Large intestine (tissue), 3 donors: ENCODE data around the gene PLEKHA8. TPM values are rescaled to one million over a fixed set of nuclear protein-coding genes. Genes with fewer than 3 reads are reported as not detected.
A peak's percentile ranks its signal among the peaks of the same experiment; 100 is the strongest.

Experiments used
- DNase-seq, 2 donors: peaks; one replicate each; pipeline versions ENCODE4 v3.0.0 to v3.0.0-alpha.2; 2013
- H3K27ac ChIP-seq: one replicate; pipeline ENCODE4 v1.5.1; 2013; ENCODE audit warnings: low read length
- H3K27me3 ChIP-seq: 2 replicates; pipeline ENCODE4 v1.6.1; 2013; ENCODE audit warnings: low read length; ENCODE audit not compliant: control insufficient read depth, insufficient read depth
- H3K36me3 ChIP-seq: 2 replicates; pipeline ENCODE4 v1.6.1; 2013; ENCODE audit warnings: low read length; ENCODE audit not compliant: control insufficient read depth, insufficient read depth
- H3K4me1 ChIP-seq: one replicate; pipeline ENCODE4 v1.6.1; 2013; ENCODE audit warnings: low read length; ENCODE audit not compliant: control insufficient read depth, insufficient read depth
- H3K4me3 ChIP-seq: one replicate; pipeline ENCODE4 v1.5.1; 2013; ENCODE audit warnings: low read length
- H3K9me3 ChIP-seq: one replicate; pipeline ENCODE4 v1.6.1; 2013; ENCODE audit warnings: mild to moderate bottlenecking, low read depth, low read length, moderate library complexity; ENCODE audit not compliant: control insufficient read depth
- WGBS: methylation state at CpG from one replicate; pipeline ENCODE4 v1.1.5; 2013; ENCODE audit warnings: low lambda C conversion rate; ENCODE audit not compliant: insufficient coverage; 5-methylcytosine and 5-hydroxymethylcytosine counted together
- polyA plus RNA-seq: library from polyadenylated mRNA; unstranded; fragments of 120-200 nt; gene quantifications from one replicate; pipeline ENCODE4 v1.2.1, GENCODE V29; 2013

PLEKHA8 gene
- polyA plus RNA-seq, 1 donor, result 7.3 TPM

DNA sequence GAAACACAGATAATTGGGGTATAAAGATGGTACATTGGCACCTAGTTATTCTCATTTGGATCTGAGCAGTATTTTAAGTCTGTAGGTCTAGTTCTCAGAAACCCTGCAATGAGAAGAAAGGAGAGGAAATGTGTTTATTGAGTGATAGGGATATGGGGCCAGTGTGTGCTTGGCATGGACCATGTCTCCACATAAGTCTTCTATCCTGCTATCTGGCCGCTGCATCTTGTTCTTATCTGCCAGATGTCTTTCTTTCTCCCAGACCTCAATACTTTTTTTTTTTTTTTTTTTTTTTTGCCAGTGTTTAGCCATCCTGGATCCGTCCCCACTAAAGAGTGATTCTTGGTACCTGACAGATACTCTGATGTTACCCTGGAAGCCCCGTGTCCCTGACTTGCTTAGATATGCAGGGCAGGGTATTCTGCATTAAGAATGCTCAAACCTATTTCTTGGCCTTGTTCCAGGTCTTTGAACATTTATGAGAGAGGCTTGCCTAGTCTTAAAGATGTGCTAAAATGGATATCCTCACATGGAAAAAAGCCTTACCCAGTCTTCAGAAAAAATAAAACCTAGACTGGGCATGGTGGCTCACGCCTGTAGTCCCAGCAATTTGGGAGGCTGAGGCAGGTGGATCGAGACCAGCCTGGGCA lies 116.6 kb downstream of the PLEKHA8 start:
- DNase-seq, result no peak
- Histone ChIP-seq H3K27me3 (no peaks in the 10 kb centered on the region), H3K4me3 (no peak overlapping the region), H3K36me3 (no peaks in the 10 kb centered on the region), H3K9me3 (no peaks in the 10 kb centered on the region), H3K27ac (no peak overlapping the region), H3K4me1 (no peaks in the 10 kb centered on the region)
- whole genome bisulfite sequencing, result no CpG with 5 or more reads among the region's 5 CpGs

DNA sequence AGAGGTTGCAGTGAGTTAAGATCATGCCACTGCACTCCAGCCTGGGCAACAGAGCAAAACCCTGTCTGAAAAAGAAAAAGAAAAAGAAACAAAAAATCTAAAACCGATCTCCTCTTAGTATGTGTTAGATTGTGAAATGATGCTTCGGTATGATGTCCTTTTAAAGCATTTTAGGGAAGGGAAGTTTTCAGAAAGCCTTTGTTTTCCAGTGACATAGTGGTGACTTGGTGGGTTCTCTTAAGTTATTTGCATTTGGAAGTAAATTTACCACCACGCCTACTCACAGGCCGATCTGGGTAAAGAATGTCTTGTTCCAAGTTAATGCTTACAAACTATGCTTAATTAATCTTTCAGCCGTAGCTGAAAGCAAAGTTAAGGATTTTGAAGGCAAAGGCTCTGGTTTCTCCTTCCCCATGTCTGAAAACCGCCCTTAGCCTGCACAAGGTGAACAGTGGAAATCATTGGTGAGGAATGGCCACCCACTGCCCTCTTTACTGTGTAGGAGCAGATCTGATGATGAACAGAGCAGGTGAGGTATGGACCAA lies 117.3 kb downstream of the PLEKHA8 start:
- no peaks in the 10 kb centered on the region for H3K4me1 ChIP-seq
- no peak for DNase-seq
- H3K27me3 ChIP-seq, result no peaks in the 10 kb centered on the region
- H3K36me3 ChIP-seq, result no peaks in the 10 kb centered on the region
- no peak overlapping the region for H3K27ac ChIP-seq
- H3K9me3 ChIP-seq, result no peaks in the 10 kb centered on the region
- no peak overlapping the region for H3K4me3 ChIP-seq
- no CpG with 5 or more reads among the region's 6 CpGs for WGBS

DNA sequence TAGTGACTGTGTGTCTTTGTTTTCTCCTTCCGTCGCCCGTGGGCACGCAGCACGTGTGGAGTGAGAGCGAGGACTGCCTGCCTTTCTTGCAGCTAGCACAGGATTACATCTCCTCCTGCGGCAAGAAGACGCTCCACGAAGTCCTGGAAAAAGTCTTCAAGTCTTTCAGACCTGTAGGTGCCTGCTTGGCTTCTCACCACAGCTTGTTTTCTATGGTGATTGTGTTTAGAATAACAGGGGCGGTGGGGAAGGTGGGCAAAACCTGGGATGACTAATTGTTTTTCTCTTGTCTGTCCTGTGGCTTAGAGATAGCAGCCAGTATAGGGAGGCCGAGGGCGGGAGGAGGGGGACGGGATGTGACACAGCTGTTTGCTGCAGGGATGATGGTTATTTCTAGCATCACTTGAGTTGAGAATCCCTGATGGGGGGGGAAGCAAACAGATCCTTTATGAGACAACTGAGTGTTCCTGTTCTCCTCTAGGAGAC lies 118.0 kb downstream of the PLEKHA8 start:
- Histone ChIP-seq H3K27me3 (no peaks in the 10 kb centered on the region), H3K9me3 (no peaks in the 10 kb centered on the region), H3K4me1 (no peaks in the 10 kb centered on the region), H3K27ac (no peak overlapping the region), H3K36me3 (no peaks in the 10 kb centered on the region), H3K4me3 (no peak overlapping the region)
- peak in 1 of 2 donors; percentile 28 for DNase-seq
- WGBS, result no CpG with 5 or more reads among the region's 13 CpGs

DNA sequence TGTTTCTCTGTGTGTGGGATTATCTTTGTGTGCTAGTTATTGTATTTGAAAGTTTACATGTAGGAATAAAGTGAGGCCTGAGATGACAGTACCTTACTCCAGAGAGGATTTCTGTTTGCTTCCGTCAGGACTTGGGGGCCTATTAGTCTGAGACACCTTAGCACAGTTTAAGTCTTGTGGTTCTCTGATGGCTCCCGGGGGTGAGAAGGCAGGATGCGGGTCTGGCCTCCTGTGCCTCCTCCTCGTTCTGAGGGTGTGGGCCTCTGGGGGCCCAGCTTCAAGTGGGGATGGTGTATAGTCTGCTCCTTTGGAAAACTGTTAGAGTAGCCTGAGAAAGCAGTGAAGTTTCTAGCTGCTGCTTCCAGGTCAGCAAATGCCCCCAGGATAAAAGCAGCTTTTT lies 119.0 kb downstream of the PLEKHA8 start:
- DNase-seq, result no peak
- Histone ChIP-seq H3K9me3 (no peaks in the 10 kb centered on the region), H3K36me3 (no peaks in the 10 kb centered on the region), H3K4me1 (no peaks in the 10 kb centered on the region), H3K27ac (no peak overlapping the region), H3K27me3 (no peaks in the 10 kb centered on the region), H3K4me3 (no peak overlapping the region)
- no CpG with 5 or more reads among the region's 4 CpGs for WGBS

DNA sequence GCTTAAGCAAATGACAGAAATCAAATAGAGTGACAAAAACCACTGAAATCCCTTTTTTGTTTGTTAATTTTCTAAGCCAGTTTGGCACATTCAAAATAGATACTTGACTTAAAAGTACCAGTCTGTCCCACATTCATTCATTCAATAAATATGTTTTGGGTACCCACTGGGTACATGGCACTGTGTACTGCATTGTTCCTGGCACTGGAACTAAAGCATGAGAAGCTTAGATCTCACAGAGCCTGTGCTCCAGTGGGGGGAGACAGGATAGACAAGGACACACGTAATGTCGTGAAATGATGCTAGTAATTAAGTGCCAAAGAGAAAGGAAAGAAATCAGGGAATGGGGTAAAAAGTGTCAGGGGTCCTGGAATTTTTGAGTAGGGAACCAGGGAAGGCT lies 119.6 kb downstream of the PLEKHA8 start:
- H3K36me3 ChIP-seq, result no peaks in the 10 kb centered on the region
- no peaks in the 10 kb centered on the region for H3K27me3 ChIP-seq
- no peak for DNase-seq
- H3K4me3 ChIP-seq, result no peak overlapping the region
- no peak overlapping the region for H3K27ac ChIP-seq
- H3K4me1 ChIP-seq, result no peaks in the 10 kb centered on the region
- WGBS, result 100% methylated on average over 1 of the region's 2 CpGs
- H3K9me3 ChIP-seq, result no peaks in the 10 kb centered on the region

DNA sequence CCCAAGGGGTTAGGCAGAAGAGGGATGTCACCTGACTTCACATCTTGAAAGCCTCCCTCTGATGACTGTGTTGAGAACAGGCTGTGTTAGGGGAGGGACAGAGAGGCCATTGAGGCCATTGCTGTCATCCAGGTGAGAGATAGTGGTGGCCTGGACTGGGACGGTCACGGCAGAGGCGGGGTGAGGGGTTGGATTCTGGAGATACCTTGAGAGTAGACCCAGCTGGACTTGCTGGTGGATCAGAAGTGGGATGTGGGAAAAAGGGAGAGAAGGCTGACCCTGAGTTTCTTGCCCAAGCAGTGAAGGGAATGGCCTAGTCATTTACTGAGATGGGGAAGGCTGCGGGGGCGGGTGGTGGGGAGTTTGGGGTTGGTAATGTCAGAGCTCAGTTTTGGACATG lies 120.2 kb downstream of the PLEKHA8 start:
- Histone ChIP-seq H3K27ac (no peak overlapping the region), H3K4me1 (peaks cover 2% of the 10 kb centered on the region), H3K27me3 (no peaks in the 10 kb centered on the region), H3K4me3 (no peak overlapping the region), H3K36me3 (no peaks in the 10 kb centered on the region), H3K9me3 (no peaks in the 10 kb centered on the region)
- DNase-seq, result no peak
- whole genome bisulfite sequencing, result no CpG with 5 or more reads among the region's 5 CpGs

DNA sequence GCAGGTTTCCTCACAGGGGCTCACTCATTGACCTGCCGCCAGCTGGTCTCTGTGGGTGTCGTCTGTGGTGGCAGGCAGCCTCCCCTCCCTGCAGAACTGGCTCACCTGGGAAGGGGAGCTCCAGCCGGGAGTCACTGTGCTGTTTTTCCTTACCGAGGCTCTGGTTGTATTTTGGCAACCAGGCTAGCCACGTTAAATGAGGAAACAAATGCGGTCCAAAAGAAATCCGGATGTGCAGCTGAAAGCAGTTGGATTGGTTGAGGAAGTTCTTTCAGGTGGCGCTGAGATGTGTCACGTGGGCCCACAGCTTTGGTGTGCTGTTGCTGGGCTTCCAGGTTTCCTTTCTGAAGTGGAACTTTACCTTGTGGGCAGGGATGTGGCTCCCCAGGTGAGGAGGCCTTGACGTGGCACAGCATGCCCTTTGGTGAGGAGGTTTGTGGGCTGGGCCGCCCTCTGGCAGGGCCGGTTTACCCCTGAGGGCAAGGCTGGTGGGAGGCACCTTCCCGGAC lies 120.8 kb downstream of the PLEKHA8 start:
- peaks cover 4% of the 10 kb centered on the region for H3K4me1 ChIP-seq
- no peak for DNase-seq
- no CpG with 5 or more reads among the region's 13 CpGs for WGBS
- no peaks in the 10 kb centered on the region for H3K9me3 ChIP-seq
- H3K27ac ChIP-seq, result no peak overlapping the region
- no peaks in the 10 kb centered on the region for H3K36me3 ChIP-seq
- H3K27me3 ChIP-seq, result no peaks in the 10 kb centered on the region
- H3K4me3 ChIP-seq, result no peak overlapping the region

DNA sequence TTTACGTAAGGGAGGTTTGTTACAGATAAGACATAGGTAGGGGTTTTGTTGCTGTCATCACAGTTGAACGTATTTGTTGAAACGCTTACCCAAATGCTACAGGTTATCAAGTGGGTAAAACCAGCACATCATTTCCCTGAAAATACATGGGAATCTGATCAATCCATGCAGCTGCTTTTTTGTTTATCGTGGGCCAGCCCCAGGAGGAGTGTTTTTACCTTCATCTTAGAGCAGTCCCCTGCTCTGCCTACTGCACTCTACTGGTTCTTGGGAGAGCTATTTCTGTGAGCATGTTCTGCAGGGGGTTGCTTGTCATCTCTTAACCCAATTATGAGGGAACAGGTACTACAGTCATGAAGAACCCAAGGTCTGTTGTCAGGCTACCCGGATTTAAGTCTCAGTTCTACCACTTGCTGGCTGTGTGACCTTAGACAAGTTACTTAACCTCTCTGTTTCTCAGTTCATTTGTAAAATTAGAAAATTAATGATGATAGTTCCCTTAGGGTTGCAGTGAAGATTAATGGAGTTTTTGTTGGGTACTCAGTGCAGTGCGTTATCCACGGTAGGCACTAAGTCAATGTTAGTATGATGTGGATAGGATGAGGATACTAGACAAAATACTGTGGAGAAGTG lies 121.5 kb downstream of the PLEKHA8 start:
- Histone ChIP-seq H3K27me3 (no peaks in the 10 kb centered on the region), H3K4me3 (no peak overlapping the region), H3K27ac (no peak overlapping the region), H3K36me3 (no peaks in the 10 kb centered on the region), H3K4me1 (peaks cover 6% of the 10 kb centered on the region), H3K9me3 (no peaks in the 10 kb centered on the region)
- DNase-seq, result no peak
- WGBS, result 100% methylated on average over 2 of the region's 7 CpGs

DNA sequence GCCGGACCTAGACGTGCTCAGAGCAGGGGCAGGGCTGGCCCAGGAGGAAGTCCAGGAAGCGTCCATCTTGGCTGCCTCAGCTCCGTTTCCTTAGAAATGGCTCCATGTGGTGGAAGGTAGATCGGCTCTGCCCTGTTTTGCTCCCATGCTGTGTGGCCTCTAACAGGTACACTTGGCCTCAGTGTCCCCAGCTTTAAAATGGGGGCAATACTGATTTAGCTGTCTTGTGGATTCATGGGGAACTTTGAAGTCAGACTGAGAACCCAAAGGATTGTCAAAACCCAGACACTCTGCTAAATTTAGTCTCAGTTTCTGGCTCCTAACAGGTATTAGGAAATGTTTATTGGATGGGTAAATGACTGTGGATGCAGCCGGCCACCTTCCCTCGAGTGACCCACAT lies 122.5 kb downstream of the PLEKHA8 start:
- H3K4me3 ChIP-seq, result no peak overlapping the region
- no peaks in the 10 kb centered on the region for H3K27me3 ChIP-seq
- no CpG with 5 or more reads among the region's 7 CpGs for WGBS
- no peaks in the 10 kb centered on the region for H3K36me3 ChIP-seq
- H3K9me3 ChIP-seq, result no peaks in the 10 kb centered on the region
- H3K4me1 ChIP-seq, result peaks cover 6% of the 10 kb centered on the region
- no peak overlapping the region for H3K27ac ChIP-seq
- DNase-seq, result no peak

DNA sequence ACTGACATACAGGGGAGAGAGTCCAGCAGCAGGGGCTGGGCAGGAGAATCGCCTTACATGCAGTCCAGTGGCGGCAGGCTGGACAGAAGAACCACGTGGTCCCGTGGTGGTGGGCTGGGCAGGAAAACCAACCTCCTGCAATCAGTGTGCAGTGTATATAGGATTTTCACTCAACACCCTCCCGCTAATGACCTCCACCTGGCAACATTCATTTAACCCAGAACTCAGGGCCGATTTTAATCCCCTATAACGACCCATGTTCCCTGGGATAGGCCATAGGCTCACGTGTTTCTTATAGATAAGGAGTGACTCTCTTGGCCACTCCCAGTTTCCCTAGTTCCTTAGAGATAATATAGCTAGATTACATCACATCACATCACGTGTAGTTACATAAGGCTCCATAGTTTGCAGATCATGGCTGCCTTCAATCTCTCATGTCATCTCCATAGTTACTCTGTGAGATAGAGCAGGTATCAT lies 125.9 kb downstream of the PLEKHA8 start:
- Histone ChIP-seq H3K9me3 (no peaks in the 10 kb centered on the region), H3K36me3 (no peaks in the 10 kb centered on the region), H3K27ac (no peak overlapping the region), H3K4me1 (peaks cover 6% of the 10 kb centered on the region), H3K4me3 (no peak overlapping the region), H3K27me3 (no peaks in the 10 kb centered on the region)
- peak in 1 of 2 donors; percentile 50 for DNase-seq
- 40% methylated on average over 1 of the region's 9 CpGs for WGBS
